HG03060 (cell line): Measurements from ENCODE around the gene EIF6.

ENCODE experiments used
- ATAC-seq: cut with Tn5 transposase; IDR thresholded peaks from one replicate; pipeline ENCODE4 v1.9.1; 2021; ENCODE audit warnings: low read depth, moderate number of reproducible peaks; ENCODE audit not compliant: unreplicated experiment

Gene EIF6

DNA sequence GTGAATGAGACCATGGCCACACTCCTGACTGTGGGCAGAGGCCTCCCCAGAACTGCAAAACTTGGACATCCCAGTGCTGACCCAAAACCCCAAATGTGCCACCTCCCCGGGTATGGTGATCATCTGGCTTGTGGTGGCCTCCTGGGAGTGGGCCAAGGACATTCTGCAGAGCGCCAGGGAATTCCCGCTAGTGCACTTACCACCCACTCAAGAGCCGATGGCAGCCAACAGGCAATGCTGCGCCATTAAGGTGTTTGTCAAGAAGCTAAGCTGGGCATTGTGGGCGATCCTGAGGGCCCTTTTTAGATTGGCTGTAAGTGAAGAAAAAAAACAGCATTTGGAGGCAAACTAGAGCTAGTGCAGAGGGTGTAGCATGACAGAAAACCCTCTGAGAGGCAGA, 48.7 kb downstream of the EIF6 start:
- ATAC-seq = no peak

DNA sequence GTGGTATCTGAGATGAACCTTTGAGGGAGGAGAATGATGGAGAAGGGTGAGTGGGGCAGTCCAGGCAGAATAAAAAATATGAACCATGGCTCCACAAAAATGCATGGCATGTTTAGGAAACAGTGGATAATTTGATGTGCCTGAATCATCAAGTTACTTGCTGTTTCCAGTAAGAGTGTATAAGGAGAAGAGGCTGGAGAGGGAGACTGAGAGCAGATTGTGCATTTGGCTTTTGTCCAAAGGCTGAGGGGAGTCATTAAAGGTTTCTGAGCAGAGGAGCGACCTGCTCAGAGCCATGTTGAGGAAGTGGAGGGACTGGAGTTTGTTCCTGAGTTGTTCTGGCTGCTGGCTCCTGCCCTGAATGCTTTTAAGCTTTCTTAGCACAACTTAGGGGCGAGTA, 52.0 kb downstream of the EIF6 start:
- no peak for ATAC-seq
